ENCODE data around the gene CNTLN. TPM values are rescaled to one million over a fixed set of nuclear protein-coding genes. Genes with fewer than 3 reads are reported as not detected.

CNTLN gene
- total and polyA plus RNA-seq, 2 experiments from 2014 or later = 17.7 to 21.8 TPM

DNA sequence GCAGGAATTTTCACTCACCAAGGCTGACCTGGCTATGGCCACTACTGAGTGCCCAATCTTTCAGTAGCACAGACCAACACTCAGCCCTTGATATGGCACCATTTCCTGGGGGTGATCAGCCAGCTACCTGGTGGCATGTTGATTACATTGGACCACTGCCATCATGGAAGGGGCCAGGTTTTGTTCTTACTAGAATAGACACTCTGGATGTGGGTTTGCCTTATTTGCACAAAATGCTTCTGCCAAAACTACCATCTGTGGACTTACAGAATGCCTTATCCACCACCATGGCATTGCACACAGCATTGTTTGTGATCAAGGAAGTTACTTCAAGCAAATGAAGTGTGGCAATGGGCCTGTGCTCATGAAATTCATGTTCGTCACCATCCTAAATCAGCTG lies 374.3 kb downstream of the CNTLN start (continued):
- TF ChIP-seq, protein P1, sequence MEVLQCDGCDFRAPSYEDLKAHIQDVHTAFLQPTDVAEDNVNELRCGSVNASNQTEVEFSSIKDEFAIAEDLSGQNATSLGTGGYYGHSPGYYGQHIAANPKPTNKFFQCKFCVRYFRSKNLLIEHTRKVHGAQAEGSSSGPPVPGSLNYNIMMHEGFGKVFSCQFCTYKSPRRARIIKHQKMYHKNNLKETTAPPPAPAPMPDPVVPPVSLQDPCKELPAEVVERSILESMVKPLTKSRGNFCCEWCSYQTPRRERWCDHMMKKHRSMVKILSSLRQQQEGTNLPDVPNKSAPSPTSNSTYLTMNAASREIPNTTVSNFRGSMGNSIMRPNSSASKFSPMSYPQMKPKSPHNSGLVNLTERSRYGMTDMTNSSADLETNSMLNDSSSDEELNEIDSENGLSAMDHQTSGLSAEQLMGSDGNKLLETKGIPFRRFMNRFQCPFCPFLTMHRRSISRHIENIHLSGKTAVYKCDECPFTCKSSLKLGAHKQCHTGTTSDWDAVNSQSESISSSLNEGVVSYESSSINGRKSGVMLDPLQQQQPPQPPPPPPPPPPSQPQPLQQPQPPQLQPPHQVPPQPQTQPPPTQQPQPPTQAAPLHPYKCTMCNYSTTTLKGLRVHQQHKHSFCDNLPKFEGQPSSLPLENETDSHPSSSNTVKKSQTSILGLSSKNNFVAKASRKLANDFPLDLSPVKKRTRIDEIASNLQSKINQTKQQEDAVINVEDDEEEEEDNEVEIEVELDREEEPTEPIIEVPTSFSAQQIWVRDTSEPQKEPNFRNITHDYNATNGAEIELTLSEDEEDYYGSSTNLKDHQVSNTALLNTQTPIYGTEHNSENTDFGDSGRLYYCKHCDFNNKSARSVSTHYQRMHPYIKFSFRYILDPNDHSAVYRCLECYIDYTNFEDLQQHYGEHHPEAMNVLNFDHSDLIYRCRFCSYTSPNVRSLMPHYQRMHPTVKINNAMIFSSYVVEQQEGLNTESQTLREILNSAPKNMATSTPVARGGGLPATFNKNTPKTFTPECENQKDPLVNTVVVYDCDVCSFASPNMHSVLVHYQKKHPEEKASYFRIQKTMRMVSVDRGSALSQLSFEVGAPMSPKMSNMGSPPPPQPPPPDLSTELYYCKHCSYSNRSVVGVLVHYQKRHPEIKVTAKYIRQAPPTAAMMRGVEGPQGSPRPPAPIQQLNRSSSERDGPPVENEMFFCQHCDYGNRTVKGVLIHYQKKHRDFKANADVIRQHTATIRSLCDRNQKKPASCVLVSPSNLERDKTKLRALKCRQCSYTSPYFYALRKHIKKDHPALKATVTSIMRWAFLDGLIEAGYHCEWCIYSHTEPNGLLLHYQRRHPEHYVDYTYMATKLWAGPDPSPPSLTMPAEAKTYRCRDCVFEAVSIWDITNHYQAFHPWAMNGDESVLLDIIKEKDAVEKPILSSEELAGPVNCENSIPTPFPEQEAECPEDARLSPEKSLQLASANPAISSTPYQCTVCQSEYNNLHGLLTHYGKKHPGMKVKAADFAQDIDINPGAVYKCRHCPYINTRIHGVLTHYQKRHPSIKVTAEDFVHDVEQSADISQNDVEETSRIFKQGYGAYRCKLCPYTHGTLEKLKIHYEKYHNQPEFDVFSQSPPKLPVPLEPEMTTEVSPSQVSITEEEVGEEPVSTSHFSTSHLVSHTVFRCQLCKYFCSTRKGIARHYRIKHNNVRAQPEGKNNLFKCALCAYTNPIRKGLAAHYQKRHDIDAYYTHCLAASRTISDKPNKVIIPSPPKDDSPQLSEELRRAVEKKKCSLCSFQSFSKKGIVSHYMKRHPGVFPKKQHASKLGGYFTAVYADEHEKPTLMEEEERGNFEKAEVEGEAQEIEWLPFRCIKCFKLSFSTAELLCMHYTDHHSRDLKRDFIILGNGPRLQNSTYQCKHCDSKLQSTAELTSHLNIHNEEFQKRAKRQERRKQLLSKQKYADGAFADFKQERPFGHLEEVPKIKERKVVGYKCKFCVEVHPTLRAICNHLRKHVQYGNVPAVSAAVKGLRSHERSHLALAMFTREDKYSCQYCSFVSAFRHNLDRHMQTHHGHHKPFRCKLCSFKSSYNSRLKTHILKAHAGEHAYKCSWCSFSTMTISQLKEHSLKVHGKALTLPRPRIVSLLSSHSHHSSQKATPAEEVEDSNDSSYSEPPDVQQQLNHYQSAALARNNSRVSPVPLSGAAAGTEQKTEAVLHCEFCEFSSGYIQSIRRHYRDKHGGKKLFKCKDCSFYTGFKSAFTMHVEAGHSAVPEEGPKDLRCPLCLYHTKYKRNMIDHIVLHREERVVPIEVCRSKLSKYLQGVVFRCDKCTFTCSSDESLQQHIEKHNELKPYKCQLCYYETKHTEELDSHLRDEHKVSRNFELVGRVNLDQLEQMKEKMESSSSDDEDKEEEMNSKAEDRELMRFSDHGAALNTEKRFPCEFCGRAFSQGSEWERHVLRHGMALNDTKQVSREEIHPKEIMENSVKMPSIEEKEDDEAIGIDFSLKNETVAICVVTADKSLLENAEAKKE (CRISPR knock-in tag; IDR thresholded peaks at IDR 0.05) = no peak

DNA sequence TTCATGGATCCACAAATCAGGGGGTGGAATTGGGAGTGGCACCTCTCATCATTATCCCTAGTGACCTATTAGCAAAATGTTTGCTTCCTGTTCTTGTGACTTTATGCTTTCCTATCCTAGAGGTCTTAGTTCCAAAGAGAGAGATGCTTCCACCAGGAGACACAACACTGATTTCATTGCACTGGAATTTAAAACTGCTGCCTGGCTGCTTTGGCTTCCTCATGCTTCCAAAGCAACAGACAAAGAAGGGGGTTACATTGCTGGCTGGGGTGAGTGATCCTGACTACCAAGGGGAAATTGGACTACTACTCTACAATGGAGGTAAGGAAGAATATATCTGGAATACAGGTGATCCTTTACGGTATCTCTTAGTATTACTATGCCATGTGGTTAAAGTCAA lies 374.9 kb downstream of the CNTLN start:
- no peaks in the 10 kb centered on the region for H3K4me1 Mint-ChIP-seq
- no peaks in the 10 kb centered on the region for H3K4me1 ChIP-seq (ENCODE audit: insufficient read depth)
- no peaks in the 10 kb centered on the region for H3K9me2 ChIP-seq (ENCODE audit: insufficient read depth)
- H3K4me3 Mint-ChIP-seq = no peak overlapping the region
- no peaks in the 10 kb centered on the region for H3K36me3 Mint-ChIP-seq (ENCODE audit: low read depth)
- H3K4me3 ChIP-seq = no peak overlapping the region
- no peak for ATAC-seq
- H3K9me3 Mint-ChIP-seq = no peaks in the 10 kb centered on the region
- H4K20me1 ChIP-seq (replicated peaks; ENCODE audit: insufficient read depth) = no peaks in the 10 kb centered on the region
- H3K27ac ChIP-seq (ENCODE audit: low read depth) = no peak overlapping the region
- no peak overlapping the region for H2AFZ ChIP-seq
- H3K36me3 ChIP-seq (ENCODE audit: insufficient read depth) = no peaks in the 10 kb centered on the region
- H3K4me2 ChIP-seq = no peak overlapping the region
- no peaks in the 10 kb centered on the region for H3K27me3 Mint-ChIP-seq (ENCODE audit: insufficient read depth, low read depth, poor library complexity)
- H3K27ac Mint-ChIP-seq = no peak overlapping the region
- no peaks in the 10 kb centered on the region for H3K27me3 ChIP-seq (ENCODE audit: insufficient read depth)
- no peak for TF ChIP-seq CREB1 (CRISPR knock-in tag; IDR thresholded peaks at IDR 0.05; ENCODE audit: low read depth)
- TF ChIP-seq, protein P2, sequence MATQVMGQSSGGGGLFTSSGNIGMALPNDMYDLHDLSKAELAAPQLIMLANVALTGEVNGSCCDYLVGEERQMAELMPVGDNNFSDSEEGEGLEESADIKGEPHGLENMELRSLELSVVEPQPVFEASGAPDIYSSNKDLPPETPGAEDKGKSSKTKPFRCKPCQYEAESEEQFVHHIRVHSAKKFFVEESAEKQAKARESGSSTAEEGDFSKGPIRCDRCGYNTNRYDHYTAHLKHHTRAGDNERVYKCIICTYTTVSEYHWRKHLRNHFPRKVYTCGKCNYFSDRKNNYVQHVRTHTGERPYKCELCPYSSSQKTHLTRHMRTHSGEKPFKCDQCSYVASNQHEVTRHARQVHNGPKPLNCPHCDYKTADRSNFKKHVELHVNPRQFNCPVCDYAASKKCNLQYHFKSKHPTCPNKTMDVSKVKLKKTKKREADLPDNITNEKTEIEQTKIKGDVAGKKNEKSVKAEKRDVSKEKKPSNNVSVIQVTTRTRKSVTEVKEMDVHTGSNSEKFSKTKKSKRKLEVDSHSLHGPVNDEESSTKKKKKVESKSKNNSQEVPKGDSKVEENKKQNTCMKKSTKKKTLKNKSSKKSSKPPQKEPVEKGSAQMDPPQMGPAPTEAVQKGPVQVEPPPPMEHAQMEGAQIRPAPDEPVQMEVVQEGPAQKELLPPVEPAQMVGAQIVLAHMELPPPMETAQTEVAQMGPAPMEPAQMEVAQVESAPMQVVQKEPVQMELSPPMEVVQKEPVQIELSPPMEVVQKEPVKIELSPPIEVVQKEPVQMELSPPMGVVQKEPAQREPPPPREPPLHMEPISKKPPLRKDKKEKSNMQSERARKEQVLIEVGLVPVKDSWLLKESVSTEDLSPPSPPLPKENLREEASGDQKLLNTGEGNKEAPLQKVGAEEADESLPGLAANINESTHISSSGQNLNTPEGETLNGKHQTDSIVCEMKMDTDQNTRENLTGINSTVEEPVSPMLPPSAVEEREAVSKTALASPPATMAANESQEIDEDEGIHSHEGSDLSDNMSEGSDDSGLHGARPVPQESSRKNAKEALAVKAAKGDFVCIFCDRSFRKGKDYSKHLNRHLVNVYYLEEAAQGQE (IDR thresholded peaks at IDR 0.05; ENCODE audit: unreplicated experiment) = no peak
- TF ChIP-seq ZNF114 (CRISPR knock-in tag; IDR thresholded peaks at IDR 0.05) = no peak
- no peak for TF ChIP-seq JUNB (IDR thresholded peaks at IDR 0.05; ENCODE audit: unreplicated experiment)
- TF ChIP-seq, protein P1 (CRISPR knock-in tag; IDR thresholded peaks at IDR 0.05) = no peak
- no peaks in the 10 kb centered on the region for H3K79me2 ChIP-seq (replicated peaks; ENCODE audit: insufficient read depth)
- no peak for DNase-seq (ENCODE audit: low spot score)
- no peaks in the 10 kb centered on the region for H3F3A ChIP-seq (replicated peaks; ENCODE audit: low read depth)
